ENCODE results near the gene RHOJ.

- TF ChIP-seq CTCF (IDR thresholded peaks at IDR 0.05; ENCODE audit: poor library complexity, severe bottlenecking) (no peak), SMC3 (conservative IDR thresholded peaks at IDR 0.05; ENCODE audit: poor library complexity) (no peak), EZH2 (IDR thresholded peaks at IDR 0.05; ENCODE audit: borderline replicate concordance, insufficient read depth, low read length, poor library complexity, severe bottlenecking) (no peak), EP300 (conservative IDR thresholded peaks at IDR 0.05; ENCODE audit: poor library complexity, severe bottlenecking) (no peak), TAF1 (IDR thresholded peaks at IDR 0.05; ENCODE audit: low read depth) (no peak), REST (IDR thresholded peaks at IDR 0.05; ENCODE audit: borderline replicate concordance) (no peak), POLR2AphosphoS5 (IDR thresholded peaks at IDR 0.05) (no peak), RAD21 (conservative IDR thresholded peaks at IDR 0.05) (no peak), MXI1 (conservative IDR thresholded peaks at IDR 0.05; ENCODE audit: poor library complexity, severe bottlenecking) (no peak)
Observed at GRCh38 chr14:63322472-63322871, 118.2 kb downstream of the RHOJ start.
